ENCODE data around the gene ADGRF4.

The ADGRF4 gene

GRCh38 chr6:47681201-47681990 lies 17.0 kb upstream of the ADGRF4 start:
- no peak for DNase-seq (ENCODE audit: low read depth)

DNA sequence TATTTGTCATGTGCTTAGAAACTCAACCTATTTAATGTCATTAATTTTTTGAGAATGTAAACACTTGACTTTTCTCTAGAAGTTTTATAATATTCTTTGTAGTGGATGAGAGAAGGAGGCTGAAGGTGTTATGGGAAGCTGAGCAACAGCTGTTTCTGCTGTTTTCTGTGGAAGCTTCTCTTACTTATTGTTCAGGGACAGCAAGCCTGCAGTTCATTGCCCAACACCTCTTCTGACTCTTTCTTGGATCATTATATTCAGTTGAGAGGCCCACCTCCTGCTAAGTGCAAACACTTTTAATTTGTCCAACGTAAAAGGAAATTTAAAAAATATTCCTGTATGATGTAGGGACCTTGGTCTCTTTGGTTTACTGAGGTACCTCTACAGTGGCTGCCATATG lies 12.0 kb upstream of the ADGRF4 start:
- DNase-seq (ENCODE audit: low read depth), result no peak

- DNase-seq (ENCODE audit: low read depth), result no peak
Observed at GRCh38 chr6:47687432-47687831, 10.9 kb upstream of the ADGRF4 start.

GRCh38 chr6:47690214-47690613 lies 8.2 kb upstream of the ADGRF4 start:
- DNase-seq (ENCODE audit: low read depth), result peak; percentile 10

DNA sequence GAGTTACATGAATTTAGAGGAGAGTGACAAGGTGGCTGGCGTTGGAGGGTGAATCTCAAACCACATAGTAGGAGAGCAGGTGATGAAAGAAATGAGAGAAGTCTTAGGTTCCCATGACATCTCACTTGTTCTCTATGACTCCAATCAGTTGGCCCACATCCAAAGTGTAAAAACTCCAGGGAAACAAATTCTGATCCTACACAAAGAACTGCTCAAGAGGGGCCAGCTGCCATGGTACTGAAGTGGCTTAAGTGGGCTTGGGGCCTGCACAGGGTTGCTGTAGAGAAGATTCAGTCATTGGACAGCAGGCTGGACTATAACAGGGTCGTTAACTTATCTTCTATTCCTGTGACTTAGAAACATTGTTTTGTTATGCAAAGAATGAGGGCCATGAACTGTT lies 7.6 kb upstream of the ADGRF4 start:
- no peak for DNase-seq (ENCODE audit: low read depth)

DNA sequence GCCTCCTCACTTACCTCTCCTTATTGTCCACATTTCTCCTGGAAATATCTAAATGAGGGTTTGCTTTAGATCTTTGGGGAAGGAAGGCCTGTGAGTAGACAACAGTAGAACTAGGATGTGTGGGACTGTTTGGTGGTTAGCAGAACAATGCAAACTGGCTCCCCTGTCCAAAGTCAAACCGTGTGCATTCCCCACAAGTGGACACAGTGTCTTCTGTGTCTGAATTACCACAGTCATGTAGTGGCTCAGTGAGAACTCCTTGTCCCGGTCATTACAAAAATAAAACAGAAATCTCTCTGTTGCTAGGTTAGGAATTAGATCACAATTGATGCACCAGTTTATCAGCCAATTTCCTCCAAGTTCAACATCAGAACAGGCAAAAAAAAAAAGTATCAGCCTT lies 455 bp upstream of the ADGRF4 start:
- no peak for DNase-seq (ENCODE audit: low read depth)

- peak; percentile 71 for DNase-seq (ENCODE audit: low read depth)
Observed at GRCh38 chr6:47700053-47700452, 1.7 kb downstream of the ADGRF4 start.

DNA sequence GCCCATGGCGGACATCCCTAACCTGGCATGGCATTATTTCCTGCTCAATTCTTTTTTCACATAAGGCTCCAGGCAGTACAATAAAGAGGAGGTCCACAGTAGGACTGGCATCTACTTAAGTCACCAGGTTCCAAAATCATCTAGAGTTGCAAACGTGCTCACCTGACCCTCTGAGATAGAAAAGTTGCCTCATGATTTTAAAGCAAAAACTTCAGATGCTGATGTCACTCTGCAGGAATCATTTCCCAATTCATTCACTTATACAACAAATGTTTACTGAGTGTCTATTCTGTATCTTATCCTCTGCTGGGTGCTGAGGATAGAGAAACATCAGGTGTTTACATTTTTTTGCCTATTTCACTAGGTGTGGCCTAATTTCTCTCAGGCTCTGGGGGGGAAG lies 2.2 kb downstream of the ADGRF4 start:
- DNase-seq (ENCODE audit: low read depth), result no peak

DNA sequence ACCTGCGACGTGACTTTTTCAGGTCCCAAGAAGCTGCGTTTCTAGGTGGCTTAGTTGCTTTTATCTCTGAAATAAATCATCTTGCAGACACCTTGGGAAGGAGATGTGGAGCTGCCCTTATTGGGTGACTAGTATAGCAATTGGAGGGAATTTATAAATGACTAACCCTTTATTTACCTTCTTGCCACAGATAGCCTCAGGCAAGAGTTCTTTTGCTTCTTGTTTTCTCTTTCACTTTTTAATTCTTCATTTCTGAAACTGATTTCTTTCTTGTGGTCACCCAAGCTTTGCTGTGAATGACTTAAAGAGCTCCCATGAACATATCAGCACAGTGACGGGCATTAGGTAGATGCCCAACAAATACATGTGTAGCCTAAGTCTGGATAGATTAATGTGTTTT lies 3.0 kb downstream of the ADGRF4 start:
- DNase-seq (ENCODE audit: low read depth), result peak; percentile 70

DNA sequence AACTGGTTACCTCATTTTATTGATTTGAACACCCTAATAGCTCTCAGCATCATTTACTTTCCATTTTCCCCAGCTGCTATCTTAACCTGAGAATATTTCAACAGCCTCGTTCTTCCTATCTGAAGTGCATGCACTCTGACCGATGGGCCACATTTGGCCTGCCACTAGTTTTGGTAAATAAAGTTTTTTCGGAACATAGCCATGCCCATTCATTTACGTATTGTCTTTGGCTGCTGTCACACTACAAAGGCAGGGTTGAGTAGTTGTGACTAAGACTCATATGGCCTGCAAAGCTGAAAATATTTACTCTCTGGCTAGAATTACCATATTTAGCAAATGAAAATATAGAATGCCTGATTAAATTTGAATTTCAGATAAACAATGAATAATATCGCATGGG lies 10.8 kb downstream of the ADGRF4 start:
- no peak for DNase-seq (ENCODE audit: low read depth)

DNA sequence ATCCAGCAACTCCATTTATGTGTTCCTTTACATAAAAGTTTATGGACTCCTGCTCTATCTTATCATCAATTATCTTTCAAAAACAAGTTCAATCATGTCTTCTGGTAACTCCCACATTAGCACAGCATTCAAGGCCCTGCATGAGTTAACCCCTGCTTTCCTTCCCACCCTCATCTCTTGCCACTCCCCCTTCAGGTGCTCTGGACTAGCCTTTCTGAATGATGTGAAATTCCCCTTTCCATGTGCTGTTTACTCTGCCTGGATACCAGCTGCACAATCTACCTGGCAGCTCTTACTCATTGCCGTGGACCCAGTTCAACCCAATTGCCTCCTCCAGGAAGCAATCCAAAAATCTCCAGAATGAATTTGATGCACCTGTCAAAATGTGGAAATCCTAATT lies 11.9 kb downstream of the ADGRF4 start:
- no peak for DNase-seq (ENCODE audit: low read depth)

- DNase-seq (ENCODE audit: low read depth), result no peak
Observed at GRCh38 chr6:47713200-47713599, 14.8 kb downstream of the ADGRF4 start.

DNA sequence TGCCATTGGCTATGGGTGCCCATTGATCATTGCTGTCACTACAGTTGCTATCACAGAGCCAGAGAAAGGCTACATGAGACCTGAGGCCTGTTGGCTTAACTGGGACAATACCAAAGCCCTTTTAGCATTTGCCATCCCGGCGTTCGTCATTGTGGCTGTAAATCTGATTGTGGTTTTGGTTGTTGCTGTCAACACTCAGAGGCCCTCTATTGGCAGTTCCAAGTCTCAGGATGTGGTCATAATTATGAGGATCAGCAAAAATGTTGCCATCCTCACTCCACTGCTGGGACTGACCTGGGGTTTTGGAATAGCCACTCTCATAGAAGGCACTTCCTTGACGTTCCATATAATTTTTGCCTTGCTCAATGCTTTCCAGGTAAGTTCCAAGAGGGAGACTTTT lies 16.4 kb downstream of the ADGRF4 start:
- no peak for DNase-seq (ENCODE audit: low read depth)

- DNase-seq (ENCODE audit: low read depth), result no peak
Observed at GRCh38 chr6:47715782-47716181, 17.4 kb downstream of the ADGRF4 start.

DNA sequence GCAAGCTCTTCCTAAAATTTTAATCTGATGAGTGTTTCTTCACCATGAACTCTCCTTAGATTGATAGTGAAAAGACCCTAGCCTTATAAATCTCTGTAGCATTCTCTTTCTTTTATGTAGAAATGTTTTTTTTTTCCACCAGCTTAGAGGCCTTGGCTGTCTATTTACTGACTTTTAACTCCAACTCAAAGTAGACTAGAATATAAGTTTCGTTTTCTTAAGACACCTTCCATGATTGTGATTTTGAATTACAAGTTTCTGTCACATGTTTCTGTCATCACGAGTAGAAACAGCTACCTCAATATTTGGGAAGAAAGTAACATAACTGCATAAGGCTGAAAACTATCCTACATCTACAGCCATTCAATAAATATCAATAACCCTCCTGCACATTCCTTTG lies 17.8 kb downstream of the ADGRF4 start:
- DNase-seq (ENCODE audit: low read depth), result no peak

DNA sequence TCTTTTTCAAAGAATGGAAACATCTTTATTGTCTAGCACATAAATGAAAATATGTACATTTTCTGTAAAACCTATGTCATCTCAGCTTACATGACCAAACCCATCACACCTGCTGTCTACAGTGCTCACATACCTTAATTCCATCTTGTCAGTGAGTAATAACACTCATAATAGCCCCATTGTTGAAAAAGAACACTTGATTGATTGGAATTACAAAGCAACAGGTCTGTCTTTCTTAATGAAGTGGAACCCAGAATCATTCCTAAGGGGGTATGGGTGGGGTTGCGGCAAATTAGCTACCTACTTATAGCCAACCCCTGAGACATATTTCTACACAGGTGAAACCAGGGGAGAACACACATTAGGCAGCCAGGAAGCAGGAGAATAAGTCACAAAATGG lies 20.2 kb downstream of the ADGRF4 start:
- no peak for DNase-seq (ENCODE audit: low read depth)

DNA sequence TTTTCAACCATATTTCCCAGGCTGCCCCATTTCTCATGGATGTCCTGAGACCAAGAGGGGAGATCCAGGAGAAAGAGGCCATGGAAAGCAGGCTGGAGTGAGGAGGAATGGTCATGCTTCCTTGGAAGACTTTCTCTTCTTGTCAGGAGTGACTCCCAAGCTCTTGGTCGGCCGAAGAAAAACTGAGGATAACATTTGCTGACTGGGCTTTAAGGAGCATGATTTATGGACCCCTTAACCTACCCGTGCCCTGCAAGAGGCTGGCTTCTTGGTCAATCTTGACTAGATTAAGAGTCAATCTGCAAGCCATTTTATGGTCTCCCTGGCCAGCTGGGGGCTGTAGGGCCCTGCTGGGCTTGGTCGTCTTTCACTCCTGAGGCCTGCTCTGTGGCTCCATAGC lies 22.8 kb downstream of the ADGRF4 start:
- DNase-seq (ENCODE audit: low read depth), result no peak

DNA sequence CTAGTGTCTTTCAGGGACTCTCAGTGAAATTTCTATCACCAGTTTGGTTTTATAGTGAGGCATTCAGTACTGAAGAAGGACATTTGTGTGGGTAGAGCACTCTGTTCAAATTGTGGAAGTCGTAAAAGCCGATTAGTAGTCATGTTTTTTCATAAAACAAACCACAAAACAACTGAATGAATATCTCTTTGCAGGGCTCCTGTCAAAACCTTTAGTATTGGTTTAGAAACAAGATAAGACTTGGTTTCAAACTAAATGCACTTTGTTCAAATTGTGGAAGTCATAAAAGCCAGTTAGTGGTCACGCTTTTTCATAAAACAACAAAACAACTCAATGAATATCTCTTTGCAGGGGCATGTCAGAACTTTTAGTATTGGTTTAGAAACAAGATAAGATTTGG lies 23.8 kb downstream of the ADGRF4 start:
- DNase-seq (ENCODE audit: low read depth), result no peak

GRCh38 chr6:47724300-47724699 lies 25.9 kb downstream of the ADGRF4 start:
- DNase-seq (ENCODE audit: low read depth), result peak; percentile 55

GRCh38 chr6:47727391-47727790 lies 29.0 kb downstream of the ADGRF4 start:
- no peak for DNase-seq (ENCODE audit: low read depth)

DNA sequence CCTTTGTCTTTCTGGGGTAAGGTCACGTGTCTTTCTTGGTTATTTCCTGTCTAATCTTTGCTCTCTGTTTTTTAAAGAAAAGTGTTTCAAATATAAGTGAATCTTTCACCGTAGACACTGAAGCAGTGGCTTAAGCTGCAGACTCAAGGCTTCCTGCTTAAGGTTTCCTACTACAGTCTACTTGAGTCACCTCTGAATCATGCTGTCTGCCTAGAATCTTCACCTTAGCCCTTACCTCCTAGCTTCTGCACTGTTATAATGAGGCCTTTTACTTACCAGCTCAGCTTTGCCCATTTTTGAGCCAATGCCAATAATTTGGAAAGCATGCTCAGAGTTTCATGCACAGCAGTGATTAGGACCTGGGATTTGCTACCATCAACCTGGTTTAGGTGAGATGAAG lies 30.6 kb downstream of the ADGRF4 start:
- DNase-seq (ENCODE audit: low read depth), result peak; percentile 68

DNA sequence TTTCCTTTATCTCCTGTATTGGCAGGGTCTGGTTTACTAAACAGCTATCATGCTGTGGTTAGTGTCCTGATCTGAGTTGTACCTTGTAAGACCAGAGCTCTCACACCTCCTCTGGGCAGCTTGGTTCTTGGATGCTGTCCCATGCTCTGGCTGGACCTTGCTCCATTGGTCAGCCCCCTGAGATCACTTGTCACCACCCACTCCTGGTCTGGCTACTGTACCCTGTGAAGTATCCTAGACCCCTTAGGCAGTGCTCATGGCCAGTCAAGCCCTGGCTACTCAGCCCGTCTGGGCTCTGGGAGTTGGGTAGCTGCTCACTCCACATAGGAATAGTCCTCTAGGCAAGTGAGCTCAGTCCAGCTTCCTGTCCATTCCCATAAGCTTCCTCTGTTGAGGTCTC lies 31.1 kb downstream of the ADGRF4 start:
- DNase-seq (ENCODE audit: low read depth), result no peak

DNA sequence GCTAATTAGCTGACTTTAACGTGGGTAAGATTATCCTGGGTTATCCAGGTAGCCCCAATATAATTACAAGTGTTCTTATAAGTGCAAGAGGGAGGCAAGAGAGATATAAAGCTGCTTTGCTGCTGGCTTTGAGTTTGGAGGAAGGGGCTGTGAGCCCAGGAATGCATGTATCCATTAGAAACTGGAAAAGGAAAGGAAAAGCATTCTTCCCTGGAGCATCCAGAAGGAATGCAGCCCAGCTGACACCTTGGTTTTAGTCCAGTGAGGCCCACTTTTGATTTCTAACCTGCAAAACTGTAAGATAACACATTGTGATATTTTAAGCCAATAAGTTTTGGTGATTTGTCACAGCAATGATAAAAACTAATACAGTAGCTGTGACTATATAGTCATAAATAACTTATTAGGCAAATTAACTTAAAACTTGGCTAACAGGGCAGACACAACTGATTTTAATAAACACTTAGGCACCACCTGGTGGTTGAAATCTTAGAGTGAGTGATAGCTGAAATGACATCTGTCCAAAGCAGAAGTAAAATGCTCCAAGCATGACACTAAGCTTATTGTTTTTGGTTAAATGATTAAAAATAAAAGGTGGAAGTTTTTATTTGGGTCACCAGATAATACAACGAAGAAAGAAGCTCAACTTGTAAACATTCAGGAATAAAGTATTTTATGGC lies 35.6 kb downstream of the ADGRF4 start:
- DNase-seq (ENCODE audit: low read depth), result peak; percentile 40
